HEK293 (cell line): Measurements from ENCODE around the gene SCRT2.

Source experiments
- CTCF ChIA-PET: fragments of 350-600 bp; formaldehyde crosslinking; extraction: SDS; loops from one replicate; lab custom pipeline; 2021; ENCODE audit warnings: antibody characterized with exemption; lab: Yijun Ruan, JAX
- POLR2A ChIA-PET: fragments of 300-600 bp; formaldehyde crosslinking; extraction: SDS; loops from one replicate; lab custom pipeline; 2020; ENCODE audit warnings: antibody characterized with exemption, inconsistent platforms; lab: Yijun Ruan, JAX
- H3K27ac ChIP-seq: fragments of 200-500 bp; sonication (Bioruptor generic); 2 replicates; pipeline ENCODE4 v1.5.1; 2014; ENCODE audit warnings: low read depth, low read length, control low read depth, inconsistent platforms; ENCODE audit errors: extremely low read depth
- H3K36me3 ChIP-seq, 2 experiments: fragments of 200-500 bp in 1 of 2; sonication (Bioruptor generic) in 1 of 2; 1 replicate in 1 of 2; 2 replicates in 1 of 2; pipeline ENCODE4 v1.5.1; 2014 to 2017; ENCODE audit warnings: inconsistent platforms in 2 of 2, low read length in 2 of 2; ENCODE audit not compliant: control insufficient read depth in 2 of 2, insufficient read depth in 1 of 2
- H3K4me1 ChIP-seq: fragments of 200-500 bp; sonication (Bioruptor generic); 2 replicates; pipeline ENCODE4 v1.5.1; 2014; ENCODE audit warnings: mild to moderate bottlenecking, low read length, inconsistent platforms; ENCODE audit not compliant: control insufficient read depth, insufficient read depth
- H3K4me3 ChIP-seq: 2 replicates; pipeline ENCODE4 v1.5.1; 2011; ENCODE audit warnings: low read depth, mild to moderate bottlenecking, control low read depth, low read length, moderate library complexity
- H3K9me3 ChIP-seq: fragments of 200-500 bp; sonication (Bioruptor generic); 2 replicates; pipeline ENCODE4 v1.5.1; 2014; ENCODE audit warnings: low read depth, low read length, inconsistent platforms; ENCODE audit not compliant: control insufficient read depth, insufficient read depth
- KLF1 ChIP-seq: fragments of 450-650 bp; formaldehyde crosslinking; IDR thresholded peaks from 2 replicates; pipeline ENCODE4 v1.5.1; 2016; ENCODE audit warnings: missing biosample characterization, missing genetic modification characterization
- KLF8 ChIP-seq: fragments of 450-650 bp; formaldehyde crosslinking; IDR thresholded peaks from 2 replicates; pipeline ENCODE4 v1.5.1; 2016; ENCODE audit warnings: missing biosample characterization, missing genetic modification characterization
- OSR2 ChIP-seq: fragments of 450-650 bp; formaldehyde crosslinking; IDR thresholded peaks from 2 replicates; pipeline ENCODE4 v1.5.1; 2016; ENCODE audit warnings: missing biosample characterization, missing genetic modification characterization
- SCRT2 ChIP-seq: fragments of 450-650 bp; formaldehyde crosslinking; IDR thresholded peaks from 2 replicates; pipeline ENCODE4 v1.5.1; 2016; ENCODE audit warnings: missing biosample characterization, missing genetic modification characterization
- ZBTB17 ChIP-seq: fragments of 450-650 bp; formaldehyde crosslinking; IDR thresholded peaks from 2 replicates; pipeline ENCODE4 v1.5.1; 2016; ENCODE audit warnings: missing biosample characterization, missing genetic modification characterization
- ZBTB8A ChIP-seq: fragments of 450-650 bp; formaldehyde crosslinking; IDR thresholded peaks from 2 replicates; pipeline ENCODE4 v1.5.1; 2016; ENCODE audit warnings: missing biosample characterization, missing genetic modification characterization
- ZFP69B ChIP-seq: fragments of 450-650 bp; formaldehyde crosslinking; IDR thresholded peaks from 2 replicates; pipeline ENCODE4 v1.5.1; 2016; ENCODE audit warnings: missing biosample characterization, missing genetic modification characterization
- ZNF114 ChIP-seq: fragments of 450-650 bp; formaldehyde crosslinking; IDR thresholded peaks from 2 replicates; pipeline ENCODE4 v1.5.0; 2017; ENCODE audit warnings: missing biosample characterization, missing genetic modification characterization
- ZNF121 ChIP-seq: fragments of 450-650 bp; formaldehyde crosslinking; IDR thresholded peaks from 2 replicates; pipeline ENCODE4 v1.5.1; 2016; ENCODE audit warnings: missing biosample characterization, missing genetic modification characterization
- ZNF138 ChIP-seq: fragments of 450-650 bp; formaldehyde crosslinking; IDR thresholded peaks from 2 replicates; pipeline ENCODE4 v1.5.1; 2016; ENCODE audit warnings: missing biosample characterization, missing genetic modification characterization, borderline replicate concordance
- ZNF169 ChIP-seq: fragments of 450-650 bp; formaldehyde crosslinking; IDR thresholded peaks from 2 replicates; pipeline ENCODE4 v1.5.1; 2016; ENCODE audit warnings: missing biosample characterization, missing genetic modification characterization
- ZNF23 ChIP-seq: fragments of 450-650 bp; formaldehyde crosslinking; IDR thresholded peaks from 2 replicates; pipeline ENCODE4 v1.5.1; 2016; ENCODE audit warnings: missing biosample characterization, missing genetic modification characterization, borderline replicate concordance
- ZNF292 ChIP-seq: fragments of 450-650 bp; formaldehyde crosslinking; IDR thresholded peaks from 2 replicates; pipeline ENCODE4 v1.5.1; 2016; ENCODE audit warnings: low read depth, missing biosample characterization, missing genetic modification characterization, borderline replicate concordance
- ZNF335 ChIP-seq: fragments of 450-650 bp; formaldehyde crosslinking; conservative IDR thresholded peaks from 2 replicates; pipeline ENCODE4 v1.5.1; 2016; ENCODE audit warnings: missing biosample characterization, missing genetic modification characterization
- ZNF391 ChIP-seq: fragments of 450-650 bp; formaldehyde crosslinking; IDR thresholded peaks from 2 replicates; pipeline ENCODE4 v1.5.1; 2016; ENCODE audit warnings: low read depth, missing biosample characterization, missing genetic modification characterization, borderline replicate concordance
- ZNF404 ChIP-seq: fragments of 450-650 bp; formaldehyde crosslinking; IDR thresholded peaks from 2 replicates; pipeline ENCODE4 v1.5.1; 2017; ENCODE audit warnings: missing biosample characterization, missing genetic modification characterization
- ZNF549 ChIP-seq: fragments of 450-650 bp; IDR thresholded peaks from 2 replicates; pipeline ENCODE4 v1.5.1; 2018; ENCODE audit warnings: missing biosample characterization, missing genetic modification characterization, mild to moderate bottlenecking, inconsistent platforms, moderate library complexity
- ZNF623 ChIP-seq: fragments of 450-650 bp; formaldehyde crosslinking; IDR thresholded peaks from 2 replicates; pipeline ENCODE4 v1.5.1; 2016; ENCODE audit warnings: missing biosample characterization, missing genetic modification characterization
- ZNF707 ChIP-seq: fragments of 450-650 bp; formaldehyde crosslinking; IDR thresholded peaks from 2 replicates; pipeline ENCODE4 v1.5.1; 2016; ENCODE audit warnings: missing biosample characterization, missing genetic modification characterization
- ZNF837 ChIP-seq: fragments of 450-650 bp; formaldehyde crosslinking; IDR thresholded peaks from 2 replicates; pipeline ENCODE4 v1.5.1; 2016; ENCODE audit warnings: missing biosample characterization, missing genetic modification characterization
- TF ChIP-seq, protein P1 (sequence below): fragments of 450-650 bp; formaldehyde crosslinking; IDR thresholded peaks from 2 replicates; pipeline ENCODE4 v1.5.1; 2016; ENCODE audit warnings: missing biosample characterization, missing genetic modification characterization
- TF ChIP-seq, protein P2 (sequence below): fragments of 450-650 bp; formaldehyde crosslinking; IDR thresholded peaks from 2 replicates; pipeline ENCODE4 v1.5.1; 2016; ENCODE audit warnings: missing biosample characterization, missing genetic modification characterization
- TF ChIP-seq, protein P3 (sequence below): fragments of 450-650 bp; formaldehyde crosslinking; IDR thresholded peaks from 2 replicates; pipeline ENCODE4 v1.5.1; 2017; ENCODE audit warnings: missing biosample characterization, missing genetic modification characterization

The SCRT2 gene

DNA sequence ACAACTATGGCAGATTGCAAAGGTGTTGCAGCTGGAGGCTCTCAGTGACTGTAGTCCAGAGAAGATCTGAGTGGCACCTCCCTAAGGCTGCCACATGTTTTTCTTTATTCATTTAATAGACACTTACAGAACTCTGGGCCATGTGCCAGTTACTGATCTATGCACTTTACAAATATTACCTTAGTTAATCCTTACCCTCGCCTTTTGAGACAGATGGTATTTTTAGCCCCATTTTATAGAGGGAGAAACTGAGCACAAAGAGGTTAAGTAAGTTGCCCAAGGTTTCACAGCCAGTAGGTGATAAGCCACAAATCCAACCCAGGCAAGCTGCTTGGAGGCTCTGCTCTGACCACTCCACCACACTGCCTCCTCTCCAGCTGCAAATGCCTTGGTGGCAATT lies 6.5 kb upstream of the SCRT2 start (continued):
- TF ChIP-seq ZBTB17 (no peak), KLF8 (tag by site-specific recombination) (no peak), ZNF549 (tag by site-specific recombination) (no peak), ZNF404 (no peak), ZNF121 (no peak), ZNF623 (tag by site-specific recombination) (no peak), ZFP69B (tag by site-specific recombination) (no peak), ZNF707 (no peak)

DNA sequence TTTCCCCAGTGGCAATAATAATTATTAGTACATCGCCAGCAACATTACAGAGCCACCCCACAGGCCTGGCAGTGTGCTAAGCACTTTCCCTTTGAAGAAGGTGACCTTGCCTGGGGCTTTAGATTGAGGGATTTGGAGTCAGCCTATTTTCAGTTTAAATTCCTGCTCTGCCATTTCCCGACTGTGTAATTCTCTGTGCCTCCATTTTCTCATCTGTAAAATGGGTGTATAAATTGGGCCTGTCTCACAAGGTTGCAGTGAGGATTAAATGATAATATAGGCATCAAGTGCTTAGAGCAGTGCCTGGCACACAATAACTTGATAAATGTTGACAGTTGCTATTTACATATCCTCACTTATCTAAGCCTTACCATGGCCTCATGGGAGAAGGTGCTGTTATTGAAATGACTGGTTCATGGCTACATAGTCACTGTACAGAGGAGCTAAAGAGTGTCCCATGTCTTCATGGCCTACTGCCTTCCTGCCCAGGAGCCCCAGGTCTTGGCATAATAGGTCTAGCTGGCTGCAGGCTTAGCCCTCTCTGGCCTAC lies 5.1 kb upstream of the SCRT2 start:
- ChIA-PET CTCF (interaction anchor here (3.3 kb wide), 1 partner anchor 13 kb away, joined by 14 read pairs; no protein-coding TSS in a partner anchor), POLR2A (no interaction called here)
- peaks cover 3% of the 10 kb centered on the region for H3K4me1 ChIP-seq
- TF ChIP-seq, protein P1, sequence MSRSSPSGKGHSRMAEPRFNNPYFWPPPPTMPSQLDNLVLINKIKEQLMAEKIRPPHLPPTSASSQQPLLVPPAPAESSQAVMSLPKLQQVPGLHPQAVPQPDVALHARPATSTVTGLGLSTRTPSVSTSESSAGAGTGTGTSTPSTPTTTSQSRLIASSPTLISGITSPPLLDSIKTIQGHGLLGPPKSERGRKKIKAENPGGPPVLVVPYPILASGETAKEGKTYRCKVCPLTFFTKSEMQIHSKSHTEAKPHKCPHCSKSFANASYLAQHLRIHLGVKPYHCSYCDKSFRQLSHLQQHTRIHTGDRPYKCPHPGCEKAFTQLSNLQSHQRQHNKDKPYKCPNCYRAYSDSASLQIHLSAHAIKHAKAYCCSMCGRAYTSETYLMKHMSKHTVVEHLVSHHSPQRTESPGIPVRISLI (tag by site-specific recombination) = no peak
- TF ChIP-seq, protein P2, sequence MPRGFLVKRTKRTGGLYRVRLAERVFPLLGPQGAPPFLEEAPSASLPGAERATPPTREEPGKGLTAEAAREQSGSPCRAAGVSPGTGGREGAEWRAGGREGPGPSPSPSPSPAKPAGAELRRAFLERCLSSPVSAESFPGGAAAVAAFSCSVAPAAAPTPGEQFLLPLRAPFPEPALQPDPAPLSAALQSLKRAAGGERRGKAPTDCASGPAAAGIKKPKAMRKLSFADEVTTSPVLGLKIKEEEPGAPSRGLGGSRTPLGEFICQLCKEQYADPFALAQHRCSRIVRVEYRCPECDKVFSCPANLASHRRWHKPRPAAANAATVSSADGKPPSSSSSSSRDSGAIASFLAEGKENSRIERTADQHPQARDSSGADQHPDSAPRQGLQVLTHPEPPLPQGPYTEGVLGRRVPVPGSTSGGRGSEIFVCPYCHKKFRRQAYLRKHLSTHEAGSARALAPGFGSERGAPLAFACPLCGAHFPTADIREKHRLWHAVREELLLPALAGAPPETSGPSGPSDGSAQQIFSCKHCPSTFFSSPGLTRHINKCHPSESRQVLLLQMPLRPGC = no peak
- no peaks in the 10 kb centered on the region for H3K36me3 ChIP-seq
- no peaks in the 10 kb centered on the region for H3K9me3 ChIP-seq
- no peak overlapping the region for H3K27ac ChIP-seq
- H3K4me3 ChIP-seq = no peak overlapping the region

DNA sequence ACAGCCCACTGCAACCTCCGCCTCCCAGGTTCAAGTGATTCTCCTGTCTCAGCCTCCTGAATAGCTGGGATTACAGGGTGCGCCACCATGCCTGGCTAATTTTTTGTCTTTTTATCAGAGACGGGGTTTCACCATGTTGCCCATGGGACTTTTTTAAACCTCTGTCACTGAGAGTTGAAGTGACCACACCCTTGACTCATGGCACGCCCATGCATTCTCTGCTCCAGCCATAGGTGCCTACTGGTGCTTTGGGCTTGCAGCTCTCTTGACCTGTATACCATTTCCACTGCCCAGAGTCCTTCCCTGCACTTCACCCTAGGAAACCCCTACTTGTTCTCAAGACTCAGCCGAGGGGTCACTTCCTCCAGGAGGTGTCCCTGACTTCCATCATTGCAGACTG lies 2.4 kb upstream of the SCRT2 start:
- H3K27ac ChIP-seq = no peak overlapping the region
- H3K4me3 ChIP-seq = no peak overlapping the region
- CTCF ChIA-PET = interaction anchor here (0.6 to 1.9 kb wide), 5 partner anchors 10 to 134 kb away, joined by 3 to 6 read pairs (median 5); no protein-coding TSS in a partner anchor
- H3K9me3 ChIP-seq = no peaks in the 10 kb centered on the region
- H3K4me1 ChIP-seq = peaks cover 3% of the 10 kb centered on the region
- TF ChIP-seq KLF1 (tag by site-specific recombination) (0 out of 2 replicates have a peak, but pooled peaks have one; percentile 16), ZBTB8A (tag by site-specific recombination) (no peak), ZNF391 (tag by site-specific recombination) (no peak), OSR2 (tag by site-specific recombination) (no peak), ZNF169 (tag by site-specific recombination) (no peak)
- TF ChIP-seq, protein P3, sequence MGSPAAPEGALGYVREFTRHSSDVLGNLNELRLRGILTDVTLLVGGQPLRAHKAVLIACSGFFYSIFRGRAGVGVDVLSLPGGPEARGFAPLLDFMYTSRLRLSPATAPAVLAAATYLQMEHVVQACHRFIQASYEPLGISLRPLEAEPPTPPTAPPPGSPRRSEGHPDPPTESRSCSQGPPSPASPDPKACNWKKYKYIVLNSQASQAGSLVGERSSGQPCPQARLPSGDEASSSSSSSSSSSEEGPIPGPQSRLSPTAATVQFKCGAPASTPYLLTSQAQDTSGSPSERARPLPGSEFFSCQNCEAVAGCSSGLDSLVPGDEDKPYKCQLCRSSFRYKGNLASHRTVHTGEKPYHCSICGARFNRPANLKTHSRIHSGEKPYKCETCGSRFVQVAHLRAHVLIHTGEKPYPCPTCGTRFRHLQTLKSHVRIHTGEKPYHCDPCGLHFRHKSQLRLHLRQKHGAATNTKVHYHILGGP (tag by site-specific recombination) = no peak
- no peaks in the 10 kb centered on the region for H3K36me3 ChIP-seq
- POLR2A ChIA-PET = no interaction called here

DNA sequence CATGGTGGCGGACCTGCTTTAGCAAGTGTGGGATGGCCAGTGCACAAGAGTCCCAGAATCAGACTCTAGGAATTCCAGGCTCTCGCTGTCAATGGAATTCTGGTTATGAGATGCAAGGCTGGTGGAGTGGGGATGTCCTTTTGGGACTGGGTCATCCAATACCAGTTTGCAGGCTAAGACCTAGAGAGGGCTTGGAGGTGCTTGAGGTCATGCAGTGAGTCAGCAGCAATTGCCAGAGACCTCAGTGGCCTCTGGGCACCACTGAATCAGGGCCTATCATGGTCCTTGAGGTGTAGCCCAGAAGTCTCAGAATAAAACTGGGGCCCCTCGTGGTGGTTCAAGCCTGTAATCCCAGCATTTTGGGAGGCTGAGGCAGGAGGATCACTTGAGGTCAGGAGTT lies 1.4 kb upstream of the SCRT2 start:
- no peaks in the 10 kb centered on the region for H3K36me3 ChIP-seq
- no peak for TF ChIP-seq ZNF837 (tag by site-specific recombination)
- TF ChIP-seq ZNF138 (tag by site-specific recombination) = no peak
- no peak for TF ChIP-seq ZNF292
- no peak for TF ChIP-seq SCRT2 (tag by site-specific recombination)
- no peak for TF ChIP-seq ZNF23 (tag by site-specific recombination)
- no peak for TF ChIP-seq ZNF335
- TF ChIP-seq ZNF114 = no peak
- H3K4me1 ChIP-seq = peaks cover 6% of the 10 kb centered on the region
- no peak overlapping the region for H3K27ac ChIP-seq
- CTCF ChIA-PET = interaction anchor here (1.9 kb wide), 1 partner anchor 10 kb away, joined by 6 read pairs; no protein-coding TSS in a partner anchor
- POLR2A ChIA-PET = no interaction called here
- H3K4me3 ChIP-seq = no peak overlapping the region
- H3K9me3 ChIP-seq = no peaks in the 10 kb centered on the region
